Neural progenitor cell (in vitro differentiated cells): ENCODE data around the gene LRBA.

Experiments
- EZH2 ChIP-seq: fragments of 200-600 bp; sonication (generic); IDR thresholded peaks from 2 replicates; pipeline ENCODE4 v1.6.1; 2017; ENCODE audit warnings: antibody characterized with exemption, mild to moderate bottlenecking, moderate library complexity
- EZH2phosphoT487 ChIP-seq: fragments of 200-600 bp; sonication (generic); IDR thresholded peaks from 2 replicates; pipeline ENCODE4 v1.6.1; 2017; ENCODE audit warnings: antibody characterized with exemption
- TF ChIP-seq, protein P1 (sequence below): fragments of 200-600 bp; sonication (generic); IDR thresholded peaks from 2 replicates; pipeline ENCODE4 v1.5.1; 2017; ENCODE audit warnings: antibody characterized with exemption, mild to moderate bottlenecking

DNA sequence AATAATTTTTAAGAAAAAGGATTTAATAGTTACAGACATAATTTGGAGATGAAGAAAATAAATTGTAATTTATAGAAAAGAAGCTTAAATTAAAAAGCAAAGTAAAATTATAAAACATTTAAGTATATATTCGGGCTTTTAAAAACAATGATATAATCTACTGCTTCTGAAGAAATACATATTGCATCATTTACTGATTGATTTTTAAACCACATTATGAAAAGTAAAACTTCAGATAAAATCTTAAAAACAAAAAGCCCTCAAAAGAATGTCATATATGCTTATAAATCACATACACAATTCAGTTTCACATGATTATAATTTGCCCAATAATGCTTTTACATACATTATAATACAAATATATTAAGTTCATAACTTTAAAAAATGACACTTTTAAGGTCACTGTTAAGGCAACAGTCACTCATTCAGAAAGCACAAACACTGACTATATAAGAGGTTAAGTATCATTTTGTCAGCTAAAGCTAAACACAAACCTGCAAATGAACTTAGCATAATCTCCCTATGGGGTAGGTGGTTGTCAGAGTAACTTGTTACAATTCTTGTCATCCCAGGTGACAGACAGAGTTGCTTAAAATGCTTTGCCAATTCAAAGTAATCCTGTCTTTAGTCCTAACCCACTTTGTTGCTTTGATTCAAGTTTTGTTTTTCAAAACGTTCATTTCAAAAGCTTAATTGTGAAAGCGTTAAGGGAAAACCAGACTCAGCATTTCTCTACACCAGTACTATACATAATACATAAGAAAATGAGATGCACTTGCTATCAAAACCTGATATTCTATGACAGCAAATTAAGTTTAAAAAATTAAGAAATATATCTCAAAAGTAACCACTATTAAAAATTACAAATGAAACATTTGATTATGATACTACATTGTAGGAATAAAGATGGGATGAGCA, 523.7 kb downstream of the LRBA start:
- TF ChIP-seq, protein P1, sequence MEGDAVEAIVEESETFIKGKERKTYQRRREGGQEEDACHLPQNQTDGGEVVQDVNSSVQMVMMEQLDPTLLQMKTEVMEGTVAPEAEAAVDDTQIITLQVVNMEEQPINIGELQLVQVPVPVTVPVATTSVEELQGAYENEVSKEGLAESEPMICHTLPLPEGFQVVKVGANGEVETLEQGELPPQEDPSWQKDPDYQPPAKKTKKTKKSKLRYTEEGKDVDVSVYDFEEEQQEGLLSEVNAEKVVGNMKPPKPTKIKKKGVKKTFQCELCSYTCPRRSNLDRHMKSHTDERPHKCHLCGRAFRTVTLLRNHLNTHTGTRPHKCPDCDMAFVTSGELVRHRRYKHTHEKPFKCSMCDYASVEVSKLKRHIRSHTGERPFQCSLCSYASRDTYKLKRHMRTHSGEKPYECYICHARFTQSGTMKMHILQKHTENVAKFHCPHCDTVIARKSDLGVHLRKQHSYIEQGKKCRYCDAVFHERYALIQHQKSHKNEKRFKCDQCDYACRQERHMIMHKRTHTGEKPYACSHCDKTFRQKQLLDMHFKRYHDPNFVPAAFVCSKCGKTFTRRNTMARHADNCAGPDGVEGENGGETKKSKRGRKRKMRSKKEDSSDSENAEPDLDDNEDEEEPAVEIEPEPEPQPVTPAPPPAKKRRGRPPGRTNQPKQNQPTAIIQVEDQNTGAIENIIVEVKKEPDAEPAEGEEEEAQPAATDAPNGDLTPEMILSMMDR: no peak
- TF ChIP-seq EZH2: no peak
- no peak for TF ChIP-seq EZH2phosphoT487
